ENCODE measurements around the gene MYB.

MYB gene

DNA sequence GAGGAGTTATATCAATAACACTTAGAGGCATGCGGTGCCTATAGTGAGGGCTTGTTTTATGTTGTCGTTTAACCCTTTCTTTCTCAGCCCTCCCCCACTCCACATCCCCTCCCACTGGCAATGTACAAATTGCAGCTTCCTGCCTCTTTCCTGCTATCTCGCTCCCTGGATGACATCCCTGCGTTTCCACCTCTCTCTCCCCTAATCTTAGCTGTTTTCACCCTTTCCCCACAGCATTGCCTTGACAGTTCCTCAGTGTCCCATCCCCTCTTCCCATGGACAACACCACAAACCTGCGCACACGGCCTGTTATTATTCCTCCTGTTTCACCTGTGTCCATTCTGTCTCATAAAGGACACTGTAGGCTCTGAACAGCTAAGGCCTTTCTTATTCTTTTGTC is 34.5 kb downstream of the MYB start:
- no peaks in the 10 kb centered on the region for H3K27me3 ChIP-seq (ENCODE audit: control insufficient read depth in 1 of 2, insufficient read depth in 2 of 2, low read length in 2 of 2)
- no peak overlapping the region for H3K4me3 ChIP-seq (ENCODE audit: low read depth in 1 of 2, low read length in 2 of 2)
- no peak overlapping the region for H3K9ac ChIP-seq (ENCODE audit: low read depth in 1 of 2, low read length in 2 of 2)
- peaks cover 3 to 15% of the 10 kb centered on the region in 2 donors for H3K4me1 ChIP-seq (ENCODE audit: control insufficient read depth in 1 of 2, insufficient read depth in 2 of 2, low read length in 2 of 2)
- H3K36me3 ChIP-seq (ENCODE audit: control insufficient read depth in 1 of 2, insufficient read depth in 2 of 2, low read length in 2 of 2) = peaks cover 3 to 26% of the 10 kb centered on the region in 2 donors
- H3K27ac ChIP-seq (ENCODE audit: low read depth, low read length) = no peak overlapping the region
- H3K9me3 ChIP-seq (ENCODE audit: control insufficient read depth in 1 of 2, low read length in 2 of 2) = no peaks in the 10 kb centered on the region

- H3K27me3 ChIP-seq (ENCODE audit: control insufficient read depth in 1 of 2, insufficient read depth in 2 of 2, low read length in 2 of 2) = no peaks in the 10 kb centered on the region
- H3K27ac ChIP-seq (ENCODE audit: low read depth, low read length) = no peak overlapping the region
- peaks cover 3 to 26% of the 10 kb centered on the region in 2 donors for H3K36me3 ChIP-seq (ENCODE audit: control insufficient read depth in 1 of 2, insufficient read depth in 2 of 2, low read length in 2 of 2)
Measured at GRCh38 chr6:135217663-135218062, 36.6 kb downstream of the MYB start.

DNA sequence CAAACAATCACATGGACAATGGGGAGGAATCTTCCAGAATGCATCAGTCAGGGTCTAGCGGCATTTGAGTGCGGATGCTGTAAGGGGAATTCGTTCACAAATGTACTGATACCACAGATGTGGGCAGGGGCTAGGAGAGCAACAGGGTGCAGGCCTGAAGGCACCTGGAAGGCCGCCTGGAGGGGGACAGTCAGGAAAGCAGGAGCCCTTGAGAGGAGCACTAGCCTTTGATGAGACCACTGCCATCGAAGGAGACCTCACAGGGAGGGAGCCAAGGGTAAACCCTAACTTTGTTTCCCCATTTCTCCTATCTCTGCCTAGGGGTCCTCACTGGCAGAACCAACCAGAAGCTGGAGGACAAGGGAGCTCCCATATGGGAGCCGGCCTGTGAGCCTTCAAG is 38.2 kb downstream of the MYB start:
- Histone ChIP-seq H3K27ac (ENCODE audit: low read depth, low read length) (no peak overlapping the region), H3K9ac (ENCODE audit: low read depth in 1 of 2, low read length in 2 of 2) (no peak overlapping the region), H3K4me3 (ENCODE audit: low read depth in 1 of 2, low read length in 2 of 2) (no peak overlapping the region), H3K27me3 (ENCODE audit: control insufficient read depth in 1 of 2, insufficient read depth in 2 of 2, low read length in 2 of 2) (no peaks in the 10 kb centered on the region), H3K9me3 (ENCODE audit: control insufficient read depth in 1 of 2, low read length in 2 of 2) (no peaks in the 10 kb centered on the region), H3K36me3 (ENCODE audit: control insufficient read depth in 1 of 2, insufficient read depth in 2 of 2, low read length in 2 of 2) (peaks cover 3 to 23% of the 10 kb centered on the region in 2 donors), H3K4me1 (ENCODE audit: control insufficient read depth in 1 of 2, insufficient read depth in 2 of 2, low read length in 2 of 2) (peaks cover 5 to 17% of the 10 kb centered on the region in 2 donors)

More at GRCh38 chr6:135217663-135218062, 36.6 kb downstream of the MYB start:
- Histone ChIP-seq H3K9ac (ENCODE audit: low read depth in 1 of 2, low read length in 2 of 2) (no peak overlapping the region), H3K4me3 (ENCODE audit: low read depth in 1 of 2, low read length in 2 of 2) (no peak overlapping the region), H3K4me1 (ENCODE audit: control insufficient read depth in 1 of 2, insufficient read depth in 2 of 2, low read length in 2 of 2) (peaks cover 0 to 9% of the 10 kb centered on the region in 2 donors), H3K9me3 (ENCODE audit: control insufficient read depth in 1 of 2, low read length in 2 of 2) (no peaks in the 10 kb centered on the region)

DNA sequence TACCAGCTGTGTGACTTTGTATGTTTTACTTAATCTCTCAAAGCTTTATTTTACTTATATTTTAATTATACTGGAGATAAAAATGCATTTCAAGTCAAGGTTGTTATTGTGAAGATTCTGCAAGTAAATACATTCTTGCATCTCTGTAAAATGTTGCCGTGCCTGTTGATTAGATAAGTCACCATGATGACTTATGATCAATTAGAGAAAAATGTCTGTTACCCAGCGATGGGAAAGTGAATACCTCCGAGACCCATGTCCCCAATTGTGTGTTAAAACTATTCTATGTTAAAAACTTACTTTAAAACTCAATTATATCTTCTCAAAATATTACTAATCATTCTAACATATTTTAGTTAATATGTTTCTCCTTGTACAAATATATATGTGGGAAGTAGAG is 39.9 kb downstream of the MYB start:
- Histone ChIP-seq H3K27ac (ENCODE audit: low read depth, low read length) (no peak overlapping the region), H3K36me3 (ENCODE audit: control insufficient read depth in 1 of 2, insufficient read depth in 2 of 2, low read length in 2 of 2) (peaks cover 3 to 23% of the 10 kb centered on the region in 2 donors)

GRCh38 chr6:135221505-135221904 is 40.4 kb downstream of the MYB start:
- Histone ChIP-seq H3K9ac (ENCODE audit: low read depth in 1 of 2, low read length in 2 of 2) (no peak overlapping the region), H3K4me1 (ENCODE audit: control insufficient read depth in 1 of 2, insufficient read depth in 2 of 2, low read length in 2 of 2) (peaks cover 9 to 18% of the 10 kb centered on the region in 2 donors), H3K9me3 (ENCODE audit: control insufficient read depth in 1 of 2, low read length in 2 of 2) (no peaks in the 10 kb centered on the region), H3K4me3 (ENCODE audit: low read depth in 1 of 2, low read length in 2 of 2) (no peak overlapping the region), H3K27ac (ENCODE audit: low read depth, low read length) (no peak overlapping the region), H3K36me3 (ENCODE audit: control insufficient read depth in 1 of 2, insufficient read depth in 2 of 2, low read length in 2 of 2) (peaks cover 3 to 23% of the 10 kb centered on the region in 2 donors), H3K27me3 (ENCODE audit: control insufficient read depth in 1 of 2, insufficient read depth in 2 of 2, low read length in 2 of 2) (no peaks in the 10 kb centered on the region)

More for the DNA sequence above, 39.9 kb downstream of the MYB start:
- no peak overlapping the region for H3K9ac ChIP-seq (ENCODE audit: low read depth in 1 of 2, low read length in 2 of 2)
- no peaks in the 10 kb centered on the region for H3K9me3 ChIP-seq (ENCODE audit: control insufficient read depth in 1 of 2, low read length in 2 of 2)
- H3K4me1 ChIP-seq (ENCODE audit: control insufficient read depth in 1 of 2, insufficient read depth in 2 of 2, low read length in 2 of 2) = peaks cover 9 to 18% of the 10 kb centered on the region in 2 donors
- no peak overlapping the region for H3K4me3 ChIP-seq (ENCODE audit: low read depth in 1 of 2, low read length in 2 of 2)
- H3K27me3 ChIP-seq (ENCODE audit: control insufficient read depth in 1 of 2, insufficient read depth in 2 of 2, low read length in 2 of 2) = no peaks in the 10 kb centered on the region

GRCh38 chr6:135222623-135223022 is 41.5 kb downstream of the MYB start:
- Histone ChIP-seq H3K27ac (ENCODE audit: low read depth, low read length) (no peak overlapping the region), H3K9ac (ENCODE audit: low read depth in 1 of 2, low read length in 2 of 2) (no peak overlapping the region), H3K36me3 (ENCODE audit: control insufficient read depth in 1 of 2, insufficient read depth in 2 of 2, low read length in 2 of 2) (peaks cover 3 to 16% of the 10 kb centered on the region in 2 donors), H3K27me3 (ENCODE audit: control insufficient read depth in 1 of 2, insufficient read depth in 2 of 2, low read length in 2 of 2) (no peaks in the 10 kb centered on the region), H3K4me3 (ENCODE audit: low read depth in 1 of 2, low read length in 2 of 2) (no peak overlapping the region), H3K4me1 (ENCODE audit: control insufficient read depth in 1 of 2, insufficient read depth in 2 of 2, low read length in 2 of 2) (peaks cover 9 to 18% of the 10 kb centered on the region in 2 donors), H3K9me3 (ENCODE audit: control insufficient read depth in 1 of 2, low read length in 2 of 2) (peaks cover 0 to 2% of the 10 kb centered on the region in 2 donors)

DNA sequence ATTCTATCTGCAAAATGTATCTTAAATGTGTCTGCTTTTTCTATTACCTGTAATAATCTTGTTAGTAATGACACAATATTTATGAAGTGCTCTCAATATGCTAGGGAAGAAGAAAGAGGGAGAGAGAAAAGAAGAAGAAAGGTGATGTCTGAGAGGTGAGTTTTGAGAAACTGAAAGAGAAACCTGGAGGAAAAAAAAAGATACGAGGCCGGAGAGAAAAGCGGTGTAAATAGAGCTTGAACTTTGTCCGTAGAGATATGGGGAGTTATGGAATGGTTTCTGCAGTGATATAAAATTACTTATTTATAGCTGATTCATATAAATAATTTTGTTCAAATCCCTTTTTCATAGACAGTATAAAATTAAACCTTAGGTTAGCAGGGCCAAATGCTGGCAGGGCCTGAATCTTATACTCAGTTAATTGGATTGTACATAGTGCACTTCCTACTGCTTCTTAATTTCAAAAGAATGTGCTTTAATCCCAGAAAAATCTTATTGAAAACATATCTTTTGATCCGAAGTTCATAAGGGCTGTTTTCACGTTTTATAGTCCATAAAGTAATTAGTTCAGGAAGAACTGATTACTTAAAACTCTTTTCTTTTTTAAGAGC is 43.0 kb downstream of the MYB start:
- Histone ChIP-seq H3K4me1 (ENCODE audit: control insufficient read depth in 1 of 2, insufficient read depth in 2 of 2, low read length in 2 of 2) (peaks cover 9 to 18% of the 10 kb centered on the region in 2 donors), H3K36me3 (ENCODE audit: control insufficient read depth in 1 of 2, insufficient read depth in 2 of 2, low read length in 2 of 2) (peaks cover 0 to 9% of the 10 kb centered on the region in 2 donors), H3K27ac (ENCODE audit: low read depth, low read length) (peak overlapping the region; percentile 20), H3K4me3 (ENCODE audit: low read depth in 1 of 2, low read length in 2 of 2) (peak overlapping the region; percentile 26 to 46), H3K9me3 (ENCODE audit: control insufficient read depth in 1 of 2, low read length in 2 of 2) (peaks cover 0 to 2% of the 10 kb centered on the region in 2 donors), H3K27me3 (ENCODE audit: control insufficient read depth in 1 of 2, insufficient read depth in 2 of 2, low read length in 2 of 2) (no peaks in the 10 kb centered on the region), H3K9ac (ENCODE audit: low read depth in 1 of 2, low read length in 2 of 2) (peak overlapping the region in 1 of 2 donors; percentile 22)

GRCh38 chr6:135225911-135226310 is 44.8 kb downstream of the MYB start:
- no peaks in the 10 kb centered on the region for H3K27me3 ChIP-seq (ENCODE audit: control insufficient read depth in 1 of 2, insufficient read depth in 2 of 2, low read length in 2 of 2)
- H3K9ac ChIP-seq (ENCODE audit: low read depth in 1 of 2, low read length in 2 of 2) = no peak overlapping the region
- H3K4me1 ChIP-seq (ENCODE audit: control insufficient read depth in 1 of 2, insufficient read depth in 2 of 2, low read length in 2 of 2) = peaks cover 9 to 18% of the 10 kb centered on the region in 2 donors
- no peaks in the 10 kb centered on the region for H3K36me3 ChIP-seq (ENCODE audit: control insufficient read depth in 1 of 2, insufficient read depth in 2 of 2, low read length in 2 of 2)
- H3K9me3 ChIP-seq (ENCODE audit: control insufficient read depth in 1 of 2, low read length in 2 of 2) = peaks cover 0 to 2% of the 10 kb centered on the region in 2 donors
- no peak overlapping the region for H3K4me3 ChIP-seq (ENCODE audit: low read depth in 1 of 2, low read length in 2 of 2)
- H3K27ac ChIP-seq (ENCODE audit: low read depth, low read length) = no peak overlapping the region

DNA sequence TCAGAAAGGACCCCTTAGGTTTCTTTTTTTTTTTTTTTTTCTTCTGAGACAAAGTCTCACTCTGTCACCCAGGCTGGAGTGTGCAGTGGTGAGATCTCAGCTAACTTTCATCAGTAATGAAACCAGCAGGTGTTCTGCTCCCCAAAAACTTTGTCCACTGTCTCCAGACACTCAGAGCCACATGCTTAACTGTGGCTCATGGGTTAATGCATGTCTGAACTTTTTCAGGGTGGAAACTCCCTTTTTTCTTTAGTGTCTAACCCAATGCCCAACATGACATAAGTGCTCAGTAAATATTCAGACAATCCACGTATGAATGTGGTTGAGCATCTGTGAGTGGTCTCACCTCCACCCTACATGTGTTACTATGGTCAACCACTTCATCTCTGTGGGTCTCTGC is 45.4 kb downstream of the MYB start:
- Histone ChIP-seq H3K4me3 (ENCODE audit: low read depth in 1 of 2, low read length in 2 of 2) (no peak overlapping the region), H3K27ac (ENCODE audit: low read depth, low read length) (no peak overlapping the region), H3K9ac (ENCODE audit: low read depth in 1 of 2, low read length in 2 of 2) (no peak overlapping the region), H3K4me1 (ENCODE audit: control insufficient read depth in 1 of 2, insufficient read depth in 2 of 2, low read length in 2 of 2) (peaks cover 9 to 24% of the 10 kb centered on the region in 2 donors), H3K9me3 (ENCODE audit: control insufficient read depth in 1 of 2, low read length in 2 of 2) (peaks cover 0 to 2% of the 10 kb centered on the region in 2 donors), H3K27me3 (ENCODE audit: control insufficient read depth in 1 of 2, insufficient read depth in 2 of 2, low read length in 2 of 2) (no peaks in the 10 kb centered on the region), H3K36me3 (ENCODE audit: control insufficient read depth in 1 of 2, insufficient read depth in 2 of 2, low read length in 2 of 2) (no peaks in the 10 kb centered on the region)

- H3K4me1 ChIP-seq (ENCODE audit: control insufficient read depth in 1 of 2, insufficient read depth in 2 of 2, low read length in 2 of 2) = peaks cover 9 to 26% of the 10 kb centered on the region in 2 donors
- H3K4me3 ChIP-seq (ENCODE audit: low read depth in 1 of 2, low read length in 2 of 2) = no peak overlapping the region
- H3K9ac ChIP-seq (ENCODE audit: low read depth in 1 of 2, low read length in 2 of 2) = no peak overlapping the region
- no peaks in the 10 kb centered on the region for H3K36me3 ChIP-seq (ENCODE audit: control insufficient read depth in 1 of 2, insufficient read depth in 2 of 2, low read length in 2 of 2)
- no peaks in the 10 kb centered on the region for H3K27me3 ChIP-seq (ENCODE audit: control insufficient read depth in 1 of 2, insufficient read depth in 2 of 2, low read length in 2 of 2)
- H3K9me3 ChIP-seq (ENCODE audit: control insufficient read depth in 1 of 2, low read length in 2 of 2) = peaks cover 0 to 2% of the 10 kb centered on the region in 2 donors
- H3K27ac ChIP-seq (ENCODE audit: low read depth, low read length) = no peak overlapping the region
Measured at GRCh38 chr6:135227349-135227748, 46.2 kb downstream of the MYB start.

Data from duodenal mucosa (tissue), 2 donors.